SK-N-SH treated with all-trans-retinoic acid at 6 μM for 48 hours (cell line): ENCODE measurements around the gene RPL21.

Experiments
- BACH2 ChIP-seq: fragments of 250-450 bp; sonication (Bioruptor Pico); IDR thresholded peaks from 2 replicates; pipeline ENCODE4 v1.9.0; 2021; ENCODE audit warnings: mild to moderate bottlenecking, borderline replicate concordance
- CREB5 ChIP-seq: fragments of 250-450 bp; sonication (Bioruptor Pico); IDR thresholded peaks from 2 replicates; pipeline ENCODE4 v1.5.1; 2020; ENCODE audit warnings: low read depth, mild to moderate bottlenecking, moderate library complexity
- CSDC2 ChIP-seq: fragments of 250-450 bp; sonication (Bioruptor Pico); IDR thresholded peaks from 2 replicates; pipeline ENCODE4 v1.5.0; 2020; ENCODE audit warnings: mild to moderate bottlenecking, moderate library complexity
- CSRNP3 ChIP-seq: fragments of 250-450 bp; sonication (Bioruptor Pico); IDR thresholded peaks from 2 replicates; pipeline ENCODE4 v1.5.1; 2021; ENCODE audit warnings: mild to moderate bottlenecking, moderate library complexity
- GLIS3 ChIP-seq: fragments of 250-450 bp; sonication (Bioruptor Pico); IDR thresholded peaks from 2 replicates; pipeline ENCODE4 v1.5.0; 2020; ENCODE audit warnings: mild to moderate bottlenecking, moderate library complexity
- ISL1 ChIP-seq: fragments of 250-450 bp; sonication (Bioruptor Pico); IDR thresholded peaks from 2 replicates; pipeline ENCODE4 v2.1.2; 2022; ENCODE audit warnings: mild to moderate bottlenecking, moderate library complexity
- OSR1 ChIP-seq: fragments of 250-450 bp; sonication (Bioruptor Pico); IDR thresholded peaks from 2 replicates; pipeline ENCODE4 v1.8.0; 2022; ENCODE audit warnings: moderate library complexity, mild to moderate bottlenecking, inconsistent platforms
- PATZ1 ChIP-seq: fragments of 250-450 bp; sonication (Bioruptor Pico); IDR thresholded peaks from 2 replicates; pipeline ENCODE4 v1.8.0; 2020; ENCODE audit warnings: mild to moderate bottlenecking, moderate library complexity, borderline replicate concordance
- TCF4 ChIP-seq: fragments of 250-450 bp; sonication (Bioruptor Pico); IDR thresholded peaks from 2 replicates; pipeline ENCODE4 v1.8.0; 2021; ENCODE audit warnings: mild to moderate bottlenecking, moderate library complexity, borderline replicate concordance
- ZFP3 ChIP-seq: fragments of 250-450 bp; sonication (Bioruptor Pico); IDR thresholded peaks from 2 replicates; pipeline ENCODE4 v1.5.0; 2020; ENCODE audit warnings: mild to moderate bottlenecking, moderate library complexity
- ZFP30 ChIP-seq: fragments of 450-650 bp; formaldehyde crosslinking; IDR thresholded peaks from 2 replicates; pipeline ENCODE4 v1.5.0; 2022; ENCODE audit warnings: mild to moderate bottlenecking, moderate library complexity
- ZNF565 ChIP-seq: fragments of 450-650 bp; formaldehyde crosslinking; conservative IDR thresholded peaks from 2 replicates; pipeline ENCODE4 v1.5.0; 2020; ENCODE audit warnings: low read depth, mild to moderate bottlenecking, moderate library complexity
- ZNF8 ChIP-seq: fragments of 450-650 bp; formaldehyde crosslinking; IDR thresholded peaks from 2 replicates; pipeline ENCODE4 v1.5.0; 2020; ENCODE audit warnings: mild to moderate bottlenecking, moderate library complexity

- TF ChIP-seq CREB5 (no peak), GLIS3 (no peak), ZFP3 (CRISPR knock-in tag) (no peak), CSRNP3 (CRISPR knock-in tag) (no peak), ZFP30 (CRISPR knock-in tag) (no peak), CSDC2 (CRISPR knock-in tag) (no peak), ISL1 (no peak), TCF4 (CRISPR knock-in tag) (no peak), ZNF565 (no peak), BACH2 (no peak), PATZ1 (no peak), ZNF8 (CRISPR knock-in tag) (no peak), OSR1 (CRISPR knock-in tag) (no peak)
Observed at GRCh38 chr13:27293873-27294515, 42.6 kb downstream of the RPL21 start.
